HFF-Myc (cell line): ENCODE measurements around the gene EP400.

Experiments used
- DNase-seq: peaks from one replicate; pipeline ENCODE4 v3.0.0-alpha.2; 2011; ENCODE audit warnings: low read depth; ENCODE audit errors: extremely low read depth
- H3K4me3 ChIP-seq: replicated peaks from 2 replicates; pipeline ENCODE4 v1.5.1; 2011; ENCODE audit warnings: low read depth, mild to moderate bottlenecking, control low read depth, low read length
- CTCF ChIP-seq: IDR thresholded peaks from 2 replicates; pipeline ENCODE4 v1.5.1; 2012; ENCODE audit warnings: mild to moderate bottlenecking, low read depth, low read length, control low read depth; ENCODE audit errors: missing control alignments

EP400 gene

GRCh38 chr12:132055535-132056096 lies 105.9 kb downstream of the EP400 start:
- no peak for TF ChIP-seq CTCF
- H3K4me3 ChIP-seq = no peak overlapping the region
- DNase-seq = no peak

- DNase-seq = no peak
- H3K4me3 ChIP-seq = no peak overlapping the region
- no peak for TF ChIP-seq CTCF
Measured at GRCh38 chr12:132056320-132056719, 106.6 kb downstream of the EP400 start.

GRCh38 chr12:132056951-132057350 lies 107.2 kb downstream of the EP400 start:
- DNase-seq = no peak
- TF ChIP-seq CTCF = no peak
- H3K4me3 ChIP-seq = no peak overlapping the region

- no peak for TF ChIP-seq CTCF
- no peak for DNase-seq
Measured at GRCh38 chr12:132057691-132058090, 107.9 kb downstream of the EP400 start.

GRCh38 chr12:132061197-132061596 lies 111.5 kb downstream of the EP400 start:
- H3K4me3 ChIP-seq = no peak overlapping the region
- no peak for TF ChIP-seq CTCF
- no peak for DNase-seq

More at GRCh38 chr12:132057691-132058090, 107.9 kb downstream of the EP400 start:
- H3K4me3 ChIP-seq = no peak overlapping the region

- DNase-seq = no peak
- H3K4me3 ChIP-seq = no peak overlapping the region
- no peak for TF ChIP-seq CTCF
Measured at GRCh38 chr12:132061641-132062430, 112.1 kb downstream of the EP400 start.
